Peyer's patch (tissue), 4 donors: ENCODE data around the gene DARS1.

Experiments
- POLR2A ChIP-seq, 2 donors: fragments of 450-650 bp; IDR thresholded peaks; one replicate each; pipeline ENCODE4 v1.5.1; 2017; ENCODE audit warnings: antibody characterized with exemption in 2 of 2, mild to moderate bottlenecking in 2 of 2, moderate library complexity in 2 of 2
- TF ChIP-seq, protein P1 (sequence below), 6 experiments: fragments of 450-650 bp in 4 of 6; fragments of 200-600 bp in 2 of 6; sonication (generic) in 1 of 6; IDR thresholded peaks; one replicate each; pipeline ENCODE4 v1.5.1; 2017 to 2019; ENCODE audit warnings: antibody characterized with exemption in 6 of 6, mild to moderate bottlenecking in 3 of 6, moderate library complexity in 1 of 6

DNA sequence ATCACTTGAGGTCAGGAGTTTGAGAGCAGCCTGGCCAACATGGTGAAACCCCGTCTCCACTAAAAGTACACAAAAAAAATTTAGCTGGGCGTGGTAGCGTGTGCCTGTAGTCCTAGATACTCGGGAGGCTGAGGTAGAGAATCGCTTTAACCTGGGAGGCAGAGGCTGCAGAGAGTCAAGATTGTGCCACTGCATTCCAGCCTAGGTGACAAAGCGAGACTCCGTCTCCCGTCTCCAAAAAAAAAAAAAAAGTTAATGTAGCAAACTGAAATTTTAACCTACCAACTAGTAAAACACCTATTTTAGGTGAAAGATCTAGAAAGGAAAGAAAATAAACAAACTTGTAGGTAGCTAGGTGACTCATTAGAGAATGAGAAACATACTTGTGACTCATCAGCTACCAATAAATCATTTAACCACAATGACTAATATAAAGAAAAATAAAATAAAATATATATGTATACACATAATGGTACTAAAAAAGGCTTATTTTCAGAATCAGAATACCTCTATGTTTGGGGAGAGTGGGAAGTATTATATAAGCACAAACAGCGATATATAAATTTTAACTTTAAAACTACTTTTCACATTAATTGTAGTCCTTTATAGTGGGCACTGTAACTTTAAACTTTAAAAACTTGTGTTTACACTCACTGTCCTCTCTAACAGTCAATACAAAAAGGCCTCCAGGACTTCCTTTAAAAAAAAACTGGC lies 36.6 kb downstream of the DARS1 start:
- TF ChIP-seq, protein P1, sequence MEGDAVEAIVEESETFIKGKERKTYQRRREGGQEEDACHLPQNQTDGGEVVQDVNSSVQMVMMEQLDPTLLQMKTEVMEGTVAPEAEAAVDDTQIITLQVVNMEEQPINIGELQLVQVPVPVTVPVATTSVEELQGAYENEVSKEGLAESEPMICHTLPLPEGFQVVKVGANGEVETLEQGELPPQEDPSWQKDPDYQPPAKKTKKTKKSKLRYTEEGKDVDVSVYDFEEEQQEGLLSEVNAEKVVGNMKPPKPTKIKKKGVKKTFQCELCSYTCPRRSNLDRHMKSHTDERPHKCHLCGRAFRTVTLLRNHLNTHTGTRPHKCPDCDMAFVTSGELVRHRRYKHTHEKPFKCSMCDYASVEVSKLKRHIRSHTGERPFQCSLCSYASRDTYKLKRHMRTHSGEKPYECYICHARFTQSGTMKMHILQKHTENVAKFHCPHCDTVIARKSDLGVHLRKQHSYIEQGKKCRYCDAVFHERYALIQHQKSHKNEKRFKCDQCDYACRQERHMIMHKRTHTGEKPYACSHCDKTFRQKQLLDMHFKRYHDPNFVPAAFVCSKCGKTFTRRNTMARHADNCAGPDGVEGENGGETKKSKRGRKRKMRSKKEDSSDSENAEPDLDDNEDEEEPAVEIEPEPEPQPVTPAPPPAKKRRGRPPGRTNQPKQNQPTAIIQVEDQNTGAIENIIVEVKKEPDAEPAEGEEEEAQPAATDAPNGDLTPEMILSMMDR (IDR thresholded peaks at IDR 0.05): no peak
- TF ChIP-seq POLR2A (IDR thresholded peaks at IDR 0.05): no peak
